GM19023 (cell line): ENCODE data around the gene CACNA1G.

Source experiments
- ATAC-seq: cut with Tn5 transposase; IDR thresholded peaks from one replicate; pipeline ENCODE4 v1.9.1; 2021; ENCODE audit warnings: mild to moderate bottlenecking, moderate library complexity; ENCODE audit not compliant: unreplicated experiment

Gene CACNA1G

DNA sequence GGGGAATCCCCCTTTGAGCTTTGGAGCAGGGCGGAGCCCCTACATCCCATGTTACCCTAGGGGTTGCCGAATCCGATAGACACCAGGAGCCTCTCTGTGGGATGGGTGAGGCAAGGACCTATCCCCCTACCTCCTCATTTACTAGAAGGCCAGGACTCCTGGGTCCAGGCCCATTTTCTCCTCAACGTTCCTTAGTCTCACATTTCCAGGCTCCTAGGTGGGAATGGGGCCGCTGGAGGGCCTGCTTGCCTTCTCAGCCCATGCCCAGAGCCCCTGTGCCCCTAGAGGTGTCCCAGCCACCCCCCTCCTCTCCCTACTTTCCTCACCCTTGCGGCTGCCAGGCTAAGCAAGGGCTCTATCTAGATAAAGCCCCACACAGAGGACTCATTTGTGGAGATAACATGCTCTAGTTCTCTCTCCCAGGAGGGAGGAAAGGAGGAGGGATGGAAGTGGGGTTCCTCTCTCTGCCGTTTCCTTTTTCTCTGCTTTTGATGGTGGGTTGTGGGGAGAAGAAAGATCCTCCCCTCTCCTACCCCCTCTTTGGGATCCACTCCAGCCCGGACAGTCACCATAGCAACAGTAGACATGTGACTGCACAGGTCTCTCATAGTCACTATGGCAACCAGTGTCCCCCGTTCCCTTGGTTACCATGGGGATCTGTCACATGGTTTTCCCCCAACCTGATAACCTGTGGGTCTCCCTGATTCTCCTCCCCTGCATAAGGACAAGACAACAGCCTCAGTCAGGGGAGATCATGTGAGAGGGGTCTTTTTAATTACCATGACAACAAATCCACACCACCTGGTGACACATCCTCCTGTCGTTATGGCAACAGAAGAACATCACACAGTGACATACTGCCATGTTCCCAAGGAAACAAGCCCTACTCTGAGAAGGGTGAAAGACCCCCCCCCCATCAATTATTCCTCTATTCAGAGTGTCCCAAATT, 5.2 kb downstream of the CACNA1G start:
- no peak for ATAC-seq

DNA sequence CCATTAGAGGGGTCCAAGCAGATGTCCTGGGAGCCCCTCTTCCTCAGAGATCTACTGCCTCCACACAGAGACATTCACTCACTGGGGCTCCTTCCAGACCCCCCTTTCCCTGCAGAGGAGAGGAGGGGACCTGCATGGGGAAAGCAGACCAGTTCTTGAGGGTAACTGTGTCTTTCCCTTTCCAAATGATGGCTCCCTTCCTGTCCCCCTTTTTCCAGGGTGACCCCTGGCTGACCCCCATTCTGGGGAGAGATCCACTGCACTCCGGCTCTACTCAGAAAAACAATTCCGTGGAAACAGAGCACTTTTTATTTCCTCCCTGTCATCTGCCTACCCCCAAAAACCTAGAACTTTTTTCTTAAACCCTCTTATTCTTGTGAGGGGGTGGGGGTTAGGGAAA, 6.4 kb downstream of the CACNA1G start:
- no peak for ATAC-seq

DNA sequence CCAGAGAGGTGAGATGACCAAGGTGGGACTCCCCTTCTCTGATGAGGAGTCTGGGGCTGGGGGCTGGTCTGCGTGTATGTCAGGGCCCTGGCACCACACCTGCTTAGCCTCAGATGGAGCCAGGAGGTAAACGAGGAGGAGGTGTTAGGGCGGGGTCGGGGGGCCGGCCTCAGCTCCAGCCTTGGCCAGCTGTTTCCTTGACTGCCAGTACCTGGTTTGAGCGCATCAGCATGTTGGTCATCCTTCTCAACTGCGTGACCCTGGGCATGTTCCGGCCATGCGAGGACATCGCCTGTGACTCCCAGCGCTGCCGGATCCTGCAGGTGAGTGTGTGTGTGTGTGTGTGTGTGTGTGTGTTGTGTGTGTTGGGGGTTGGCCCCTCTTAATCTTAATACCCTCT, 8.1 kb downstream of the CACNA1G start:
- no peak for ATAC-seq

DNA sequence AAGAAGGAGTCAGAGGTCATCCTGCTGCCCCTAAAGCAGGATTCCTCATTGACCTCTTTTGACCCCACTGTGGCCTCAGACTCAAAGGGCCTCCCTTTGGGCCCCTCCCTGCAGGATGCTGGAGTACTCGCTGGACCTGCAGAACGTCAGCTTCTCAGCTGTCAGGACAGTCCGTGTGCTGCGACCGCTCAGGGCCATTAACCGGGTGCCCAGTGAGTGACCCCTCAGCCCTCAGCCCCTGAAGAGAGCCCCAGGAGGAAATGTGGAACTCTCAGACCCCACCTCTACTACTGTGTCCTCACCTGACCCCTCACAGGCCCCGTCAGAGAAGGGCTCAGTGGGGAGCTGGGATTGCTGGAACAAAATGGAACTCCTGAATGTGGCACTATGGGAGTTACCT, 9.1 kb downstream of the CACNA1G start:
- no peak for ATAC-seq

DNA sequence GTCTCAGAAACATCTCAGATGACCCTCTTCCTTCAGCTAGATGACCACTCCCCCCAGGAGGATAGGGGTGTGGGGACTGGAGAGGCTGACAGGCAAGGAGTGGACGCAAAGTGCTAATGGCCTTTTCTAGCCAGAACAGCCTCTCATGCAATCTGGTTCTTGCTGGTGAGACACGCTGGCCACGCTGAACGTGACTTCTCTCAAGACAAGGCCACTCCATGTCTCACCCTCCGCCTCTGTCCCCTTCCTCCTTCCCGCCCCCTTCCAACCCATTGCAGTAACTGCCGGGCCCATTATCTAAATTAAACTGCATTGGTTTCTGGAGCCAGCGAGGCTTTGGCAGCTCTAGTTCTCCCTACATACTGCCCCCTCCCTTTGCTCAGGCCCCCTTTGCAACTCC, 9.5 kb downstream of the CACNA1G start:
- no peak for ATAC-seq

DNA sequence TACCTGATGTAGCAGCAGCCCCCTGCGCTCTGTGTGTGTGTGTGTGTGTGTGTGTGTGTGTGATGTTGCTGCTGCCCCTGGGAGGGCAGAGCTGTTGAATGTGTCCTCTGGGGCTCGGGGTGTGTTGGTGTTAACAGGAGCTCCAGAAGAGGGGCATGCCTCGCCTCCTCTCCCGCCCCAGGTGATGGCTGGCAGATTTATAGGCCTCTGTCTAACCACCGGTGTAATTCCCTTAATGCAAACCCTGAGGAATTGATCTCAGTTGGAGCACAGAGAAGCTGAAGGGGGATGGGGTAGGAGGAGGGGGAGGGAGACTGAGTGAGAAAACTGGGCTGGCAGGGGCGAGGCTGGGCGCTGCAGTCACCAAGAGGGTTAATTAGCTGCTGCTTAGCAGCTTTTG, 10.0 kb downstream of the CACNA1G start:
- ATAC-seq, result no peak

DNA sequence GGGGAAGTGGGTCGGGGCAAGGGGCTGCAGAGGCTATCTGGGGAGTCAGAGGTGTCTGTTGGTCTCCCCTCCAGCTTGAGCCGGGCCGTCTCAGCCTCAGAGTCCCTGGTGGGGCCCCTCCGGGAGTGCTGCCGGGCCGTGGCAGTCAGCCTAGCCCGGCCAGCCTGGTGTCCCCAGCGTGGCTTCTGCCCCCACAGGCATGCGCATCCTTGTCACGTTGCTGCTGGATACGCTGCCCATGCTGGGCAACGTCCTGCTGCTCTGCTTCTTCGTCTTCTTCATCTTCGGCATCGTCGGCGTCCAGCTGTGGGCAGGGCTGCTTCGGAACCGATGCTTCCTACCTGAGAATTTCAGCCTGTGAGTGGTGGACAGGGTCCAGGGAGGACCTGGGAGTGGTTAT, 11.2 kb downstream of the CACNA1G start:
- ATAC-seq, result no peak

DNA sequence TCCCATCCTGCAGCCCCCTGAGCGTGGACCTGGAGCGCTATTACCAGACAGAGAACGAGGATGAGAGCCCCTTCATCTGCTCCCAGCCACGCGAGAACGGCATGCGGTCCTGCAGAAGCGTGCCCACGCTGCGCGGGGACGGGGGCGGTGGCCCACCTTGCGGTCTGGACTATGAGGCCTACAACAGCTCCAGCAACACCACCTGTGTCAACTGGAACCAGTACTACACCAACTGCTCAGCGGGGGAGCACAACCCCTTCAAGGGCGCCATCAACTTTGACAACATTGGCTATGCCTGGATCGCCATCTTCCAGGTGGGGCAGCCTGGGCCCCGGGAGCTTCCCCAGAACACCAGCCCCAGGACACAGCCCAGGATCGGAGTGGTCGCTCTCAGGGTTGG, 12.0 kb downstream of the CACNA1G start:
- ATAC-seq, result no peak

DNA sequence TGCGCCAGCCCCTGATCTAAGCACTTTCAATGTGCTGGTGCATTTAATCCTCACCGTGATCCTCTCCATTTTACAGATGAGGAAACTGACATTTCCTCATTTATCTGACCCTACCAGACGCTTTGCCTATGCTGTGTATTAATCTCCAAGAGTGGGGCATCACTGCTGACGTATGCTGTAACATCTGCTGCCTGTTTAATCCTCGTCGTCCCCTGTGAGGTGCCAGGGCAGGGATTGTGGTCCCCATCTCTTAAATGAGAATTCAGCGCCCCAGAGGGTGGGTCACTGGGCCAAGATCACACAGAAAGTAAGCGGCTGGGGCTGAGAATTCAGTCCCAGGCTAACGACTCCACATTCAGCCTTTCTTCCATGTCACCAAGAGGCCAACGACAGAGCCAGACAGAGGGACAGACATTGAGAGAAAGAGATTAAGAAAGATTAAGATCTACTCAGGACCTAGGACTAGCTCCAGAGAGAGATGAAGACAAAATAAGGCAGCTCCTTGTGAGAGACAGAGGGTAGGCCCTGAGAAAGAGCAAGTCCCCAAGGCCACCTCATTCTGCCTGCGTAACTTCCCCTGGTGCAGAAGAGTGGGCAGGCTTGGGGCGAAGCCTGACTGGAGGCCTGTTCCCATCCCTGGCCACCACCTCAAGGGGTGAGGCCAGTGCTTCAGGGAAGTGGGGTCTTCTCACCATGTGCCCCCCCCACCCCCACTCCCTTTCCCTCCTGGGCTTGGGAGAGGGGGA, 13.5 kb downstream of the CACNA1G start:
- no peak for ATAC-seq

DNA sequence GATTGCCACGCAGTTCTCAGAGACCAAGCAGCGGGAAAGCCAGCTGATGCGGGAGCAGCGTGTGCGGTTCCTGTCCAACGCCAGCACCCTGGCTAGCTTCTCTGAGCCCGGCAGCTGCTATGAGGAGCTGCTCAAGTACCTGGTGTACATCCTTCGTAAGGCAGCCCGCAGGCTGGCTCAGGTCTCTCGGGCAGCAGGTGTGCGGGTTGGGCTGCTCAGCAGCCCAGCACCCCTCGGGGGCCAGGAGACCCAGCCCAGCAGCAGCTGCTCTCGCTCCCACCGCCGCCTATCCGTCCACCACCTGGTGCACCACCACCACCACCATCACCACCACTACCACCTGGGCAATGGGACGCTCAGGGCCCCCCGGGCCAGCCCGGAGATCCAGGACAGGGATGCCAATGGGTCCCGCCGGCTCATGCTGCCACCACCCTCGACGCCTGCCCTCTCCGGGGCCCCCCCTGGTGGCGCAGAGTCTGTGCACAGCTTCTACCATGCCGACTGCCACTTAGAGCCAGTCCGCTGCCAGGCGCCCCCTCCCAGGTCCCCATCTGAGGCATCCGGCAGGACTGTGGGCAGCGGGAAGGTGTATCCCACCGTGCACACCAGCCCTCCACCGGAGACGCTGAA, 15.2 kb downstream of the CACNA1G start:
- no peak for ATAC-seq

DNA sequence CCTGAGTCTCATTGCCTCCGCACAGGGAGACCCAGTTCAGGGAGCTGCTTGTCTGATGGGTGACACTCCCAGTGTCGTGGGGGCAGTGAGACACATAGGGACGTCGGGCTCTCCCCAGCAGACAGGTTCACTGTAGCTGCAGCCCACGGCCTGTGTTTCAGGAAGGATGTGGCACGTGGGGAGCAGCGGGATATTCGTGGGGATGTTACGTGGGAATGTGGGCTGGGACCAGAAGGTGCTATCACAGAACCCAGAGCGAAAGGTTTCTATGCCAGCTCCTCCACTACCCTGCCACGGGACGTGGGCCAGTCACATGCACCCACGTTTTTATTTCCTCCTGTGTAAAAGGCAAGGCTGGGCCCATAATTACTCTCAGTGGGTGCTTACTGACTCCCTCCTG, 16.3 kb downstream of the CACNA1G start:
- ATAC-seq, result no peak

DNA sequence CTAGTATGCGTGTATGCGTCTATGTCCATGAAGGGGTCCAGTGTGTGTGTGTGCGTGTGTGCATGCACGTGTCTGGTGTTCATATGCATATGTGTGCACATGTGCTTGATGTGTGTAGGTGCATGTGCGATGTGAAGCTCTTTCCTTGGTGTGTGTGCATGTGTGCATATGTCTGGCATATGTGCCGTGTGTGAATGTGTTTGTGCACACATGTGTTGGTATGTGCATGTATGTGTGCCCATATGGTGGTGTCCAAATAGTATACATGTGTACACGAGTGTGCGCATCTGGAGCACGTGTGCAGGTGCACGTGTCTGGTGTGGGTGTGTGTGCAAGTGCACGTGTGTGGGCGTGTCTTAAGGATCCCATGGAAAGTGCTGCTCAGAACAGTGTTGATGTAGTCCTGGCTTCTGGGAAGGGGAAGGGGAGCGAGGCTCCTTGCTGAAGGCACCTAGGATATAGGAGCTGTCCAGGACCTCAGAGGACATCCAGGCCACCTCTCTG, 17.0 kb downstream of the CACNA1G start:
- no peak for ATAC-seq

DNA sequence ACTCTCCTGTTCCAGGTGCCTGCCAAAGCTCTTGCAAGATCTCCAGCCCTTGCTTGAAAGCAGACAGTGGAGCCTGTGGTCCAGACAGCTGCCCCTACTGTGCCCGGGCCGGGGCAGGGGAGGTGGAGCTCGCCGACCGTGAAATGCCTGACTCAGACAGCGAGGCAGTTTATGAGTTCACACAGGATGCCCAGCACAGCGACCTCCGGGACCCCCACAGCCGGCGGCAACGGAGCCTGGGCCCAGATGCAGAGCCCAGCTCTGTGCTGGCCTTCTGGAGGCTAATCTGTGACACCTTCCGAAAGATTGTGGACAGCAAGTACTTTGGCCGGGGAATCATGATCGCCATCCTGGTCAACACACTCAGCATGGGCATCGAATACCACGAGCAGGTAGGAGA, 17.7 kb downstream of the CACNA1G start:
- ATAC-seq, result no peak

DNA sequence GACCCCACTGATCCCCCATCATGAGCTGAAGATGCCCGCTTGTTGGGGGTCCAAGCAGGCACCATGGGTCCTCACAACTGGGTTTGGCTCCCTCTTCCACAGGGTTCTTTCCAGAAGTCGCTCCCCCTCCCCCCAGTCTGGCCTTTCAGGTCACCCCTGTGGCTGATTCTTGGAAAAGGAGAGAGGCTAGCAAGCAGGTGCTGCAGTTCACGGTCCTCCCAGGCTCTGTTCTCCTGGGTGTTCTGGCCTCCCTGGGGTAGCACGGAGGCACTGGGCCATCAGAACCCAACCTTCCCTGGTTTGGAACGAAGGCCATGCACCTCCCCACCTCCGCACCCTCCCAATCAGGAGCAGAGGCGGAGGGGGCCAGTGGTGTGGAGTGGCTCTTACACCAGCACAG, 18.9 kb downstream of the CACNA1G start:
- ATAC-seq, result no peak

DNA sequence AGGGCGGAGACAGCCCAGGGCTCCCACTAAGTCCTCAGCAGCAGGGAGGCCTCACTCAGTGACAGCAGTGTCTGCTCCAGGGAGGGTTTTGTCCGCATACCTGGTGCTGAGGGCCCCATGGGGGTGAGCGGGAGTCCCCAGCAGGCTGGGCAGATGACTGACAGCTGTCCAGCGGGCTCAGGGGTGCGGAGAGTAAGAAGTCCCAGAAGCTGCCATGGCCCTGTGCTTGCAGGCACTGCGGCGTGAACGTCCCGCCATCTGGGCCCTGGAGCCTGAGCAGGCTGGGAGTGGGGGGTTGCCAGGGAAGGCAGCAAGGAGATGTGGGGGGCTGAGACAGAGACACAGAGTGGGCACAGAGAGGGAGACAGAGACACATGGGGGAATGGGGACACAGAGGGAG, 20.1 kb downstream of the CACNA1G start:
- no peak for ATAC-seq

DNA sequence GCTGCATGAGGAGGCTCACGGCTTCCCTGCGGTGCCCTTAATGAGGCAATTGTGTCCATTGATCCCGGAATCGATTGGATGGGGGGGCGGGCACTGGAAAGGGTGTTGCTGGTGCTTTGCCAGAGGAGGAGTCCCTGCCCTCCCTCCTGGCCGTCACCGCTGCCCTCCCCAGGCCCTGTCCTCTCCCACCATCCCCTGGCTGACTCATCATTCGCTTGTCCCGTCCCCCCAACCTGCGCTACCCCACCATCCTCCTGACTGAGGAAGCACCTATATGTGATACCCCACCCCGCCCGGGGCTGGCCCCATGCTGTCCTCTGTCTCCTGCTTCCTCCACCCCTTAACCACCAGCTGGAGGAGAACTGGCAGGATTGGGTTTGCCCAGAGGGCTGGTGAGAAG, 20.8 kb downstream of the CACNA1G start:
- no peak for ATAC-seq

DNA sequence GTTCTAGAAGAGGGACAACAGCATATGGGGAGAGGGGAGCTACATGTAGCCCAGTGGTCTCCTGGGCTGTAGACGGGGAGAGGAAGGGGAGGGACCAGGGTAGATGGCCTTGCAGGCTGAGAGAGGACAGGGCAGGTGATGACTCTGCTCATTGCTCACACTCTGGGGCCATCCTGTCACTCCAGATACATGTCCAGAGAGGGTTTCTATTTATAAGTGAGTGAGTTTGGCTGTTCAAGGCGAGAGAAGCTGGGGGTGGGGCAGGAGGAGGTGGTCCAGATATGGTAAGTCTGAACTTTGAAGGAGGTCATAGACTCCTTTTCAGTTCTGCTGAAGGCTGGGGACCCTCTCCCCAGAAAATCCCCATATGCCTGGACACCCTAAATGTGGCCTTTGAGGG, 22.2 kb downstream of the CACNA1G start:
- ATAC-seq, result no peak

DNA sequence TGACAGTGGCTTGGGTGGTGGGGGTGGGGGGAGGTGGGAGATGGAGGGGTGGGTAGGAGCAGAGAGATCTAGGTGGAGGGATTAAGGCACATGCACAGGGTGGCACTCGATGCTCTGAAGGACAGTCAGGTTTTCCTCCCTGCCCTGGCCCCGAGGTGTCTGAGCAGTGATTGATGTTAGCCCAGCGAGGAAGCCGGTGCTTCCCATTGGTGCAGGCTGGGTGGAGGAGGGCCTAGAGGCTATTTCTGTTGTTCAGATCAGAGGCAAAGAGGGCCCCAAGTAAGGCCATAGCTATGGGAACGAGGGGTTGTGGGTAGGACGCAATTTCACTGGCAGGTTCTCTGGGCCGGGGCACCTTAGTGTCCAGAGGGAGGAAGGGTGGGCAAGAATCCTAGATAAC, 23.1 kb downstream of the CACNA1G start:
- ATAC-seq, result no peak

DNA sequence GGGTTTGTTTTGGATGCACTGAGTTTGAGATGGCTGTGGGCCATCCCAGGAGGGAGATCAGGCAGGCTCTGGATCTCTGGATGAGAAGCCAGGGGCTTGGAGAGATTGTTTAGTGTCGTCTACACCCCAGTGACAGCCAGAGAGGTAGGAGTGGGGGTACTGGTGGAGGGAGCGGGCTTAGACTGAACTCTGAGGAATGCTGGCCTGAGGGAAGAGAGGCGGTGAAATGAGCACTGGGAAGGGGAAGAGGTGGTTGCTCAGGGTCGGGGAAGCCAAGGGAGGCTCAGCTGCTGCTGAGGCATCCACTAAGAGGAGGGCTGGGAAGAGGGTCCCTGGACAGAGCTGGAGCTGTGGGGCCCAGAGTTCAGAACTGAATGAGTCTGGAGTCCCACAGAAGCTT, 23.6 kb downstream of the CACNA1G start:
- no peak for ATAC-seq

DNA sequence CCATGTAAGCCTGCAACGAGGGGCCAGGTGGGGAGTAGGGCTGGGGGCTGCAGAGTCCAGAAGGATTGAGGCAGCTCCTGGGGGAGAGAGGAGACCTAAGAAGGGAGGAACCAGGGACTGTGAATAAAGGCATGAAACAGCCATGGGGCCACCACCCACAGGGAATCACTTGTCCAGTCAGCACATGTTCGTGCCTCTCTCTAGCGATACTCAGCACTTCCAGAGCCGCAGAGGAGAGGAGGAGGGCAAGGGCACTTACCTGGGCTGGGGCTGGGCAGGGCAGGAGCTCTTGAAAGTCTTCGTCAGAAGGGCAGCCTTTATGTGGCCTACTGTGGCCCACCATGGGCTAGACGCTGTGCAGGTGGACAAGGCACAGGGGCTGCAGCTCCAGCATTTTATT, 24.2 kb downstream of the CACNA1G start:
- no peak for ATAC-seq

DNA sequence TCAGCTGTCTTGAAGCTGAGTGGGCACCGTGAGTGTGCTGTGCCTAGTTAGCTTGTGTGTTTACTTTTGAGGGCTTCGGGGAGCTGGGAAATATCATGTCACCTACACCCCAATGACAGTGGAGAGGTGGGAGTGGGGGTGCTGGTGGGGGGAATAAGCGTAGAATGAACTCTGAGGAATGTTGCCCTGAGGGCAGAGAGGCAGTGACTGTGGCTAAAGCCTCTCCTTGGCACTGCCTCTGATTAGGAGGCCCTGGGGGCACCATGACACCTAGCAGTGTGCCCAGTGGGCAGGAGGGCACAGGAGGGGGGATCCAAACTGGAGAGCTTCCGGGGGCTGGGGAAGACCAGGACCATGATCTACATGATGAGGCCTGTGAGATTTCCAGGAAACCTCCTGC, 24.8 kb downstream of the CACNA1G start:
- ATAC-seq, result no peak

DNA sequence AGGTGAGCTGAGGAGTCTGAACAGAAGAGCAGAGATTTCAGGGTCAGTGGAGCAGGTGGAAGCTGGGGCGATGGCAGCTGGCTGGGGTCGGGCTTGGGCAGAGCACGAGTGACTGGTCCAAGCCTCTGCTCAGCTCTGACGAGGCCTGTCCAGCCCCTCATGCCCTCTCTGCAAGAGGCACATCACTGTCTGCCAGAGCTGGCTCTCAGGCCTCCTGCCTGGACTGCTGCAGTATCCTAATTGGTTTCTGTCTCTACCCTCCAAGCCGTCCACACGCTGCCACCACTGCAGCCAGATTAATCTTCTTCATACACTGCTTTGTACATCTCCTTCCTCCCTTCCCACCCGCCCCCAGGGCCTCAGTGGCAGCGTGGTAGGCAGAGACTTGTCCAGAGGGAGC, 25.4 kb downstream of the CACNA1G start:
- ATAC-seq, result no peak
